ENCODE measurements around the gene SIGLEC15. TPM values are rescaled to one million over a fixed set of nuclear protein-coding genes. Genes with fewer than 3 reads are reported as not detected.

SIGLEC15 gene
- total RNA-seq, 1 donor from 2014 or later = not detected

DNA sequence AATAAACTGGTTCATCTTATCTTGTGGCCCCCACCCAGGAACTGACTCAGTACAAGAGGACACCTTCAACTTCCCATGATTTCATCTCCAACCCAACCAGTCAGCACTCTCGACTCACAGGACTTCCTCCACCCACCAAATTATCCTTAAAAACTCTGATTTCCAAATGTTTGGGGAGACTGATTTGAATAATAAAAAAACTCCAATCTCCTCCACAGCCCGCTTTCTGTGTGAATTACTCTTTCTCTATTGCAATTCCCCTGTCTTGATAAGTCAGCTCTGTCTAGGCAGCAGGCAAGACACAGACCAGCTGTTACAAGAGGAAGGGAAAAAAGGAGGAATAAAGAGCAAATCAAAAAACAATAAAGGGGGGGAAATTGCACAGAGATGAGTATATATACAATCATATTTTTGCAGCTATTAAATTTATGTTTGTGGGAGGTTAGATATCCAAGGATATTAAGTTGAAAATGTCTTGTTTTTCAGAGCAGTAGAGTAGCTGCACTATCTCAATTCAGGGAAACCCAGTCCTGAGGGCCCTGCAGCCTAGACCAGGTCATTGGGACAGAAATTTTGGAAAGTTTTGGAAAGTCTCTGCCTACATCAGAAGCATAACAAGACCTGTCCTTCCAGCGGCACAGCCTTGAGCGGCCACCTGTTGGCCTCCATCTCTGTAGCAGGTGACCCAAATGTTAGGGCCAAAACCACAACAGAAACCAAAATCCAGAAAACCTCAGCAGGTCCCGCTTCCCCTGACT lies 32.8 kb upstream of the SIGLEC15 start:
- H3K27ac Mint-ChIP-seq (ENCODE audit: unreplicated experiment) = no peak overlapping the region
- no peak overlapping the region for H3K4me3 Mint-ChIP-seq (ENCODE audit: unreplicated experiment)
- no peaks in the 10 kb centered on the region for H3K4me1 Mint-ChIP-seq (ENCODE audit: low read depth, unreplicated experiment)
- H3K9me3 Mint-ChIP-seq (ENCODE audit: unreplicated experiment) = no peaks in the 10 kb centered on the region
- no peaks in the 10 kb centered on the region for H3K36me3 Mint-ChIP-seq (ENCODE audit: unreplicated experiment)
- TF ChIP-seq, protein P1, sequence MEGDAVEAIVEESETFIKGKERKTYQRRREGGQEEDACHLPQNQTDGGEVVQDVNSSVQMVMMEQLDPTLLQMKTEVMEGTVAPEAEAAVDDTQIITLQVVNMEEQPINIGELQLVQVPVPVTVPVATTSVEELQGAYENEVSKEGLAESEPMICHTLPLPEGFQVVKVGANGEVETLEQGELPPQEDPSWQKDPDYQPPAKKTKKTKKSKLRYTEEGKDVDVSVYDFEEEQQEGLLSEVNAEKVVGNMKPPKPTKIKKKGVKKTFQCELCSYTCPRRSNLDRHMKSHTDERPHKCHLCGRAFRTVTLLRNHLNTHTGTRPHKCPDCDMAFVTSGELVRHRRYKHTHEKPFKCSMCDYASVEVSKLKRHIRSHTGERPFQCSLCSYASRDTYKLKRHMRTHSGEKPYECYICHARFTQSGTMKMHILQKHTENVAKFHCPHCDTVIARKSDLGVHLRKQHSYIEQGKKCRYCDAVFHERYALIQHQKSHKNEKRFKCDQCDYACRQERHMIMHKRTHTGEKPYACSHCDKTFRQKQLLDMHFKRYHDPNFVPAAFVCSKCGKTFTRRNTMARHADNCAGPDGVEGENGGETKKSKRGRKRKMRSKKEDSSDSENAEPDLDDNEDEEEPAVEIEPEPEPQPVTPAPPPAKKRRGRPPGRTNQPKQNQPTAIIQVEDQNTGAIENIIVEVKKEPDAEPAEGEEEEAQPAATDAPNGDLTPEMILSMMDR (IDR thresholded peaks at IDR 0.05; ENCODE audit: partially characterized antibody, unreplicated experiment) = no peak
- H3K27me3 Mint-ChIP-seq (ENCODE audit: unreplicated experiment) = no peaks in the 10 kb centered on the region
- DNase-seq = no peak

DNA sequence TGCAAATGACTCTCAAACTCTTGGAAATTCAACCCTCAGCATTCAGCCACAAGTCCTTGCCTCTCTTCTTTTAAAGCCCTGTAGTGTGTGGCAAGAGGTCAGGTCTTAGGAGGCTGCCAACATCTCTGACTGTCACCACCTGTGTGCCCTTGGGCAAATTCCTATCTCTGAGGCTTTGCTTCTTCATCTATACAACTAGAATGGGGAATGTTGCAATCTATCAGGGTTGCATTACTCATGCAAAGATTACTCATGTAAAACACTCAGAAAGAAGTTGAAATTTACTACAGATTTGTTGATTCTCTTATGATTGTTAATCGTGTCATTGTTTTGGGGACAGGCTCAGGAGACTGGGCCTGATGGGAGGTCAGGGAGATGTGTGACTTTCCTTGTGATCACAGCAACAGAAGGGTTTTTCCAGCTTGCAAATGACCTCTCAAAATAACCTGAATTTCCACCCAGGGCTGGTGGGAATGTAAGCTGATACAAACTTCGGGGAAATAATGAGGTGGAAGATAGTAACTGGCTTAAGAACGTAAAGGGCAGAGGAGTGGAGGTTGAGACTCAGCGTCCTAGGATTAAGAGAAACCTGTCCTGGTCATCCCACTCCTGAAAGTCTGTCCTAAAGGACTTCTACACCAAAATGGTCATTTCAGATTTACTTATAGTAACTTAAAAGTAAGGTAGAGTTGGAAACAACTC lies 32.1 kb upstream of the SIGLEC15 start:
- Mint-ChIP-seq H3K4me1 (ENCODE audit: low read depth, unreplicated experiment) (no peaks in the 10 kb centered on the region), H3K9me3 (ENCODE audit: unreplicated experiment) (peaks cover 2% of the 10 kb centered on the region), H3K27me3 (ENCODE audit: unreplicated experiment) (no peaks in the 10 kb centered on the region), H3K4me3 (ENCODE audit: unreplicated experiment) (no peak overlapping the region), H3K36me3 (ENCODE audit: unreplicated experiment) (peaks cover 2% of the 10 kb centered on the region), H3K27ac (ENCODE audit: unreplicated experiment) (no peak overlapping the region)
- TF ChIP-seq, protein P1 (IDR thresholded peaks at IDR 0.05; ENCODE audit: partially characterized antibody, unreplicated experiment) = no peak
- no peak for DNase-seq

DNA sequence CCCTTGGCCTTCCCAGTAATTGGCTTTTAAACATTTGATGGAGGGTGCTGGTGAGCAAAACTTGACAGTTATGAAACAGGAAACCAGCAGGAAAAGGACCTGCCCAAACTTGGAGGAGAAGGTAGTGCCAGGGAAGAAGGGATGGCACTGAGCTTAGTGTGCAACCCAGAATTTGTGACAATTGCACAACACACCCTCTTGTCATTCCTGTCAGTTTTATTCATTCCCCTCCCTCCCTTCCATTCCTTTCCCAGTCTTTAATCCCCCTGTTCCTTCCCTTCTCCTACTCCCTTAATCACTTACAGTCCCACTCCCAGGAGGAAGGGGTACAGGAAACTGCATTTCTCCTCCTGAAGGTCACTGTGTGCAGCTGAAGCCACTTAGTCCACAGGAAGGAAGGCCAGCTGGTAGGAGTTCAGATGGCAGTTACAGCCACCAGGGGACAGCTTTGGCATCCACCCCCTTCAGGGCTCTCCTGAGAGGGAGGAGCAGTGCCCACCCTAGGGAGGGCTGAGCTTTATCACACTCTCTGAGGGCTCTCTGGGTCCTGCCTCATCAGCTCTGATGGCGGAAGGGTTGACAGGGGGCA lies 24.0 kb upstream of the SIGLEC15 start:
- H3K9me3 Mint-ChIP-seq (ENCODE audit: unreplicated experiment) = peaks cover 9% of the 10 kb centered on the region
- H3K4me1 Mint-ChIP-seq (ENCODE audit: low read depth, unreplicated experiment) = peaks cover 3% of the 10 kb centered on the region
- H3K27ac Mint-ChIP-seq (ENCODE audit: unreplicated experiment) = no peak overlapping the region
- TF ChIP-seq, protein P1 (IDR thresholded peaks at IDR 0.05; ENCODE audit: partially characterized antibody, unreplicated experiment) = no peak
- no peak overlapping the region for H3K4me3 Mint-ChIP-seq (ENCODE audit: unreplicated experiment)
- DNase-seq = no peak
- peaks cover 28% of the 10 kb centered on the region for H3K36me3 Mint-ChIP-seq (ENCODE audit: unreplicated experiment)
- no peaks in the 10 kb centered on the region for H3K27me3 Mint-ChIP-seq (ENCODE audit: unreplicated experiment)

DNA sequence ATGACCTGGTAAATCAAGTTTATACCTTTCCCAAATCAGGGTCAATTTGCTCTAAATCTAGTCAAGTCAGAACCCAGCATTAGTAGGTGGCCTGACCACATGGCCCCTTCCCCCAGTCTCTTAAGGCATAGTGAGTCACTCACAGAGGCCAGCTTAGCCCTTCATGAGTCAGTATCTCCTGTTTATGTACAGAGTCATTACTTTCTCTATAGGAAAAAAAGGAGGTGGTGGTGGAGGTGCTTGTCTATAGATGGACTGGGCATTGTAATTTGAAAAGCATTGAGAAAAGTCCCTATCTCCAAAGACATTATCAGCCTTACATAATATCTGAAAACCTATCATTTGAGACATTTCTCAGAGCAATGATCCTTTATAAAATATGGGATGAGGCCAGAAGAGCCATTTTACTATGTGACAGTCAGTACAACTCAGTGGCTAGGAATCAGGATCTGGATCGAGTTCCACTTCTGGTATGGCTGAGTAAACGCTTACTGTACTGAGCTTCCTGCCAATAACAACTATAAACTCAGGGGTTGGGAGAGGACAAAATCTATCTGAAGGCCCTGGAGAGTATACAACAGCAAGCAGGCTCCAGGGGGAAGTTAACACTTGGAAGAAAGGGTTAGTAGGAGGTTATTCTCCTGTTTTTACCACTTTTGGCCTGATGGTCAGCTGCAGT lies 22.5 kb upstream of the SIGLEC15 start:
- Mint-ChIP-seq H3K36me3 (ENCODE audit: unreplicated experiment) (peaks cover 28% of the 10 kb centered on the region), H3K4me3 (ENCODE audit: unreplicated experiment) (no peak overlapping the region), H3K27ac (ENCODE audit: unreplicated experiment) (no peak overlapping the region), H3K9me3 (ENCODE audit: unreplicated experiment) (peaks cover 13% of the 10 kb centered on the region), H3K4me1 (ENCODE audit: low read depth, unreplicated experiment) (peaks cover 5% of the 10 kb centered on the region), H3K27me3 (ENCODE audit: unreplicated experiment) (no peaks in the 10 kb centered on the region)
- TF ChIP-seq, protein P1 (IDR thresholded peaks at IDR 0.05; ENCODE audit: partially characterized antibody, unreplicated experiment) = no peak
- no peak for DNase-seq
